ENCODE data around the gene RAI14. TPM values are rescaled to one million over a fixed set of nuclear protein-coding genes. Genes with fewer than 3 reads are reported as not detected.

Gene RAI14
- total RNA-seq, 1 donor from 2014 or later = 1.1 TPM

- ATAC-seq (ENCODE audit: low read depth) (no peak), DNase-seq (no peak)
- H3K4me1 Mint-ChIP-seq = no peaks in the 10 kb centered on the region
- H3K27ac Mint-ChIP-seq = no peak overlapping the region
- intact Hi-C loops (cut with micrococcal nuclease) = no loop called here
- CTCF ChIA-PET = no interaction called here
- POLR2A ChIA-PET = no interaction called here
- H3K9me3 Mint-ChIP-seq = no peaks in the 10 kb centered on the region
- H3K36me3 Mint-ChIP-seq (ENCODE audit: low read depth) = no peaks in the 10 kb centered on the region
- no peak overlapping the region for H3K4me3 Mint-ChIP-seq
- peaks cover 20% of the 10 kb centered on the region for H3K27me3 Mint-ChIP-seq
- TF ChIP-seq, protein P1, sequence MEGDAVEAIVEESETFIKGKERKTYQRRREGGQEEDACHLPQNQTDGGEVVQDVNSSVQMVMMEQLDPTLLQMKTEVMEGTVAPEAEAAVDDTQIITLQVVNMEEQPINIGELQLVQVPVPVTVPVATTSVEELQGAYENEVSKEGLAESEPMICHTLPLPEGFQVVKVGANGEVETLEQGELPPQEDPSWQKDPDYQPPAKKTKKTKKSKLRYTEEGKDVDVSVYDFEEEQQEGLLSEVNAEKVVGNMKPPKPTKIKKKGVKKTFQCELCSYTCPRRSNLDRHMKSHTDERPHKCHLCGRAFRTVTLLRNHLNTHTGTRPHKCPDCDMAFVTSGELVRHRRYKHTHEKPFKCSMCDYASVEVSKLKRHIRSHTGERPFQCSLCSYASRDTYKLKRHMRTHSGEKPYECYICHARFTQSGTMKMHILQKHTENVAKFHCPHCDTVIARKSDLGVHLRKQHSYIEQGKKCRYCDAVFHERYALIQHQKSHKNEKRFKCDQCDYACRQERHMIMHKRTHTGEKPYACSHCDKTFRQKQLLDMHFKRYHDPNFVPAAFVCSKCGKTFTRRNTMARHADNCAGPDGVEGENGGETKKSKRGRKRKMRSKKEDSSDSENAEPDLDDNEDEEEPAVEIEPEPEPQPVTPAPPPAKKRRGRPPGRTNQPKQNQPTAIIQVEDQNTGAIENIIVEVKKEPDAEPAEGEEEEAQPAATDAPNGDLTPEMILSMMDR (IDR thresholded peaks at IDR 0.05) = no peak
These were observed 7.9 kb upstream of the RAI14 start for GRCh38 chr5:34648039-34648839.

DNA sequence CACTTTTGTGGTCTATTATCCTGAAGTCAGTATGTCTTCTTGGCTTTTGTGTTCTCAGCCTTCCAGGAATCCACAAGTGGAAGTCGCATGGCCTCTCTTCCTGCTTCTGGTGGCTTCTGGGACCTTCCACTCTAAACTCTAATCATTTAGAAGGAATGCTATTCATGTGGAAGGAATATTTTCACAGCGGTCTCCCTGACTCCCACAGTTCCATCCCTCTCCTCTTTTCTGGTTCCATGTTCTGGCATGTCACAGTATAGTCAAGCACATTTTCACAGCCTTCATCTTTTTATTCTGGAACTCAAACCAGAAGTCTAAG lies 7.3 kb upstream of the RAI14 start:
- no peak overlapping the region for H3K27ac Mint-ChIP-seq
- H3K4me3 Mint-ChIP-seq = no peak overlapping the region
- POLR2A ChIA-PET = no interaction called here
- peaks cover 21% of the 10 kb centered on the region for H3K27me3 Mint-ChIP-seq
- no peaks in the 10 kb centered on the region for H3K36me3 Mint-ChIP-seq (ENCODE audit: low read depth)
- no peaks in the 10 kb centered on the region for H3K4me1 Mint-ChIP-seq
- DNase-seq = no peak
- TF ChIP-seq, protein P1 (IDR thresholded peaks at IDR 0.05) = no peak
- intact Hi-C loops (cut with micrococcal nuclease) = no loop called here
- no peaks in the 10 kb centered on the region for H3K9me3 Mint-ChIP-seq
- CTCF ChIA-PET = no interaction called here
- ATAC-seq (ENCODE audit: low read depth) = no peak

GRCh38 chr5:34651791-34652190 lies 4.3 kb upstream of the RAI14 start:
- POLR2A ChIA-PET = no interaction called here
- no peaks in the 10 kb centered on the region for H3K9me3 Mint-ChIP-seq
- ATAC-seq (ENCODE audit: low read depth) (no peak), DNase-seq (no peak)
- H3K4me3 Mint-ChIP-seq = no peak overlapping the region
- peaks cover 14% of the 10 kb centered on the region for H3K27me3 Mint-ChIP-seq
- CTCF ChIA-PET = no interaction called here
- peaks cover 3% of the 10 kb centered on the region for H3K36me3 Mint-ChIP-seq (ENCODE audit: low read depth)
- H3K27ac Mint-ChIP-seq = no peak overlapping the region
- TF ChIP-seq, protein P1 (IDR thresholded peaks at IDR 0.05) = no peak
- H3K4me1 Mint-ChIP-seq = peaks cover 9% of the 10 kb centered on the region
- intact Hi-C loops (cut with micrococcal nuclease) = no loop called here

DNA sequence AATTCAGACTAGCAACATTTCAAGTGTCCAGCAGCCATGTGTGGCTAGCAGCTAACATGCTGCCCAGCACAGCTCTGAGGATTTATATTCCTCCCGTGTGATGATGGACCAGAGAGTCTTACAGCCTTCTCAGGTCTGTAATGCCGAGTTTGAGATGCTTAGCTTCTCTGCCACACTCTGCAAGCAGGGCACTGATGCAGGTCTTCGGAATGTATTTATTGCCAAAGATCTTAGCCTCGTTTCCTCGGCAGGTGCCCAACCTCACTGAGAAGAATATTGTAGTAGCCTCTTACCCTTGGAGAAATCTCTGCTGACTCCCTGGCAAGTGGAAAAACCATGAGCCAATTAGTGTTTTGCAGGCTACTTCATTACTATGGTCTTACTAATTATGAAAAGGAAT lies 3.7 kb upstream of the RAI14 start:
- Mint-ChIP-seq H3K27me3 (peaks cover 17% of the 10 kb centered on the region), H3K4me1 (peaks cover 13% of the 10 kb centered on the region), H3K27ac (no peak overlapping the region), H3K36me3 (ENCODE audit: low read depth) (peaks cover 3% of the 10 kb centered on the region), H3K4me3 (no peak overlapping the region), H3K9me3 (no peaks in the 10 kb centered on the region)
- ATAC-seq (ENCODE audit: low read depth) (no peak), DNase-seq (no peak)
- ChIA-PET CTCF (no interaction called here), POLR2A (no interaction called here)
- TF ChIP-seq, protein P1 (IDR thresholded peaks at IDR 0.05) = no peak
- intact Hi-C loops (cut with micrococcal nuclease) = no loop called here

DNA sequence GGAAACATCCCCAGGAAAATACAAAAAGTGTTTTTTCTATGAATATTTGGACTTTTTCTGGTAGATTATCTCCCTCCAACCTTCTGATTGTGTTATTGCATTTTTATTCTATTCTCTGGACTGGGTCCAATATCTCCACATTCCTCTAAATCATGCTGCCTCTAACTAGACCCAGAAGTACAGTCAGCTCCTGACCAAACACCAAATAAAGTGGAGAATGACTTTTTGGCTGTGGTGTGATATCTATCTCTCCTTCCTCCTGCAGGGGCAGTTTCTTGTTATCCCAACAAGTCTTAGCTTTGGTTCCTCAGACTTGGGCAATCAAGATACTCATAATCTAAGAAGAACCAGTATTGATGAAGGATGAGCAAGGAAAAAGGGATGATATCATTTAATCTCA lies 3.2 kb upstream of the RAI14 start:
- Mint-ChIP-seq H3K4me3 (no peak overlapping the region), H3K27me3 (peaks cover 22% of the 10 kb centered on the region), H3K9me3 (no peaks in the 10 kb centered on the region), H3K27ac (no peak overlapping the region), H3K4me1 (peaks cover 17% of the 10 kb centered on the region), H3K36me3 (ENCODE audit: low read depth) (peaks cover 3% of the 10 kb centered on the region)
- ChIA-PET CTCF (no interaction called here), POLR2A (no interaction called here)
- TF ChIP-seq, protein P1 (IDR thresholded peaks at IDR 0.05) = no peak
- ATAC-seq (ENCODE audit: low read depth) (no peak), DNase-seq (no peak)
- intact Hi-C loops (cut with micrococcal nuclease) = no loop called here

Data from activated B cell treated with CpG ODN at 0.5 μM for 24 hours (primary cell).